Pons (tissue), 1 donor: ENCODE measurements around the gene SDS.

ENCODE experiments used
- DNase-seq: peaks from one replicate; pipeline ENCODE4 v3.0.0-alpha.2; 2016; ENCODE audit warnings: low spot score

The SDS gene

GRCh38 chr12:113347107-113347506 lies 56.6 kb downstream of the SDS start:
- DNase-seq: no peak

- DNase-seq: no peak
Observed at GRCh38 chr12:113346353-113346752, 57.3 kb downstream of the SDS start.

GRCh38 chr12:113345318-113345717 lies 58.4 kb downstream of the SDS start:
- no peak for DNase-seq
